DOHH2 (cell line): ENCODE measurements around the gene KCTD21.

Experiments
- CTCF ChIP-seq: fragments of 200-600 bp; sonication (generic); IDR thresholded peaks from one replicate; pipeline ENCODE4 v1.5.1; 2014; ENCODE audit warnings: antibody characterized with exemption, mild to moderate bottlenecking, low read depth, low read length; ENCODE audit not compliant: poor library complexity, severe bottlenecking
- EZH2phosphoT487 ChIP-seq: fragments of 200-600 bp; sonication (generic); IDR thresholded peaks from 2 replicates; pipeline ENCODE4 v1.6.1; 2017; ENCODE audit warnings: borderline replicate concordance, mild to moderate bottlenecking, antibody characterized with exemption, low read length, moderate library complexity, mixed read lengths

- TF ChIP-seq CTCF (no peak), EZH2phosphoT487 (no peak)
These were observed 36.5 kb upstream of the KCTD21 start for GRCh38 chr11:78224906-78225420.
